HAP-1 (cell line): Measurements from ENCODE around the gene ADPRHL1.
"Not testable (repeated sequence)": the region's sequence is repeated elsewhere in the genome, so short reads cannot be mapped to it uniquely, and the experiment has no call there.

ENCODE experiments used
- DNase-seq, 2 experiments: peaks; one replicate each; pipeline ENCODE4 v3.0.0-alpha.2; 2016 to 2020; ENCODE audit warnings: low spot score in 2 of 2
- H3K27me3 ChIP-seq: fragments of 250-450 bp; sonication (Bioruptor Pico); 2 replicates; pipeline ENCODE4 v1.5.1; 2020; ENCODE audit warnings: low read depth, mild to moderate bottlenecking, moderate library complexity
- H3K36me3 ChIP-seq: fragments of 250-450 bp; sonication (Bioruptor Pico); replicated peaks from 2 replicates; pipeline ENCODE4 v1.5.1; 2020; ENCODE audit warnings: mild to moderate bottlenecking
- H3K4me1 ChIP-seq: fragments of 250-450 bp; sonication (Bioruptor Pico); 2 replicates; pipeline ENCODE4 v1.5.1; 2020; ENCODE audit warnings: mild to moderate bottlenecking
- H3K4me3 ChIP-seq: fragments of 250-450 bp; sonication (Bioruptor Pico); 2 replicates; pipeline ENCODE4 v1.5.1; 2020; ENCODE audit warnings: mild to moderate bottlenecking, moderate library complexity
- H3K9me3 ChIP-seq: fragments of 250-450 bp; sonication (Bioruptor Pico); 2 replicates; pipeline ENCODE4 v1.5.1; 2020; ENCODE audit warnings: mild to moderate bottlenecking, moderate library complexity
- in situ Hi-C: fragments of 300-500 bp; cut with MboI; formaldehyde crosslinking; loops from 3 replicates; pipeline ENCODE4 v1.14.3; 2020; ENCODE audit warnings: low sequenced_read_pairs, inconsistent platforms, mixed read lengths

ADPRHL1 gene

GRCh38 chr13:113446488-113446854 is 6.8 kb downstream of the ADPRHL1 start:
- no peaks in the 10 kb centered on the region; the same call in 1 of the 2 replicates for H3K36me3 ChIP-seq
- DNase-seq, result no peak
- peaks cover 6% of the 10 kb centered on the region; the same call in 1 of the 2 replicates for H3K4me1 ChIP-seq
- H3K4me3 ChIP-seq, result no peak overlapping the region
- H3K9me3 ChIP-seq, result no peaks in the 10 kb centered on the region
- in situ Hi-C loops, result no loop called here
- H3K27me3 ChIP-seq, result no peaks in the 10 kb centered on the region

- in situ Hi-C loops, result no loop called here
- DNase-seq, result no peak
- no peak overlapping the region for H3K4me3 ChIP-seq
Observed at GRCh38 chr13:113445791-113446487, 7.3 kb downstream of the ADPRHL1 start.

GRCh38 chr13:113443991-113444390 is 9.3 kb downstream of the ADPRHL1 start:
- in situ Hi-C loops, result no loop called here
- Histone ChIP-seq H3K36me3 (no peaks in the 10 kb centered on the region; the same call in 1 of the 2 replicates), H3K9me3 (no peaks in the 10 kb centered on the region), H3K4me3 (no peak overlapping the region), H3K4me1 (no peaks in the 10 kb centered on the region; the same call in 1 of the 2 replicates), H3K27me3 (no peaks in the 10 kb centered on the region)
- DNase-seq, result no peak

More at GRCh38 chr13:113445791-113446487, 7.3 kb downstream of the ADPRHL1 start:
- no peaks in the 10 kb centered on the region for H3K9me3 ChIP-seq
- H3K4me1 ChIP-seq, result peaks cover 6% of the 10 kb centered on the region; the same call in 1 of the 2 replicates
- H3K27me3 ChIP-seq, result no peaks in the 10 kb centered on the region
- H3K36me3 ChIP-seq, result no peaks in the 10 kb centered on the region; the same call in 1 of the 2 replicates

- in situ Hi-C loops, result no loop called here
- no peak for DNase-seq
Observed at GRCh38 chr13:113442985-113443362, 10.3 kb downstream of the ADPRHL1 start.

GRCh38 chr13:113442354-113442984 is 10.8 kb downstream of the ADPRHL1 start:
- H3K36me3 ChIP-seq, result no peaks in the 10 kb centered on the region; the same call in 1 of the 2 replicates
- no peaks in the 10 kb centered on the region for H3K9me3 ChIP-seq
- no peaks in the 10 kb centered on the region for H3K27me3 ChIP-seq
- H3K4me1 ChIP-seq, result no peaks in the 10 kb centered on the region
- DNase-seq, result no peak
- in situ Hi-C loops, result no loop called here
- no peak overlapping the region for H3K4me3 ChIP-seq

More at GRCh38 chr13:113442985-113443362, 10.3 kb downstream of the ADPRHL1 start:
- H3K4me1 ChIP-seq, result no peaks in the 10 kb centered on the region
- no peaks in the 10 kb centered on the region; the same call in 1 of the 2 replicates for H3K36me3 ChIP-seq
- no peak overlapping the region for H3K4me3 ChIP-seq
- H3K27me3 ChIP-seq, result no peaks in the 10 kb centered on the region
- no peaks in the 10 kb centered on the region for H3K9me3 ChIP-seq

- no peaks in the 10 kb centered on the region for H3K36me3 ChIP-seq
- no peak for DNase-seq
- no peaks in the 10 kb centered on the region for H3K9me3 ChIP-seq
- no peaks in the 10 kb centered on the region for H3K4me1 ChIP-seq
- H3K4me3 ChIP-seq, result no peak overlapping the region
- H3K27me3 ChIP-seq, result no peaks in the 10 kb centered on the region
- in situ Hi-C loops, result no loop called here
Observed at GRCh38 chr13:113441661-113442060, 11.6 kb downstream of the ADPRHL1 start.

- no peaks in the 10 kb centered on the region for H3K9me3 ChIP-seq
- H3K27me3 ChIP-seq, result no peaks in the 10 kb centered on the region
- in situ Hi-C loops, result no loop called here
- no peak overlapping the region for H3K4me3 ChIP-seq
- no peaks in the 10 kb centered on the region for H3K36me3 ChIP-seq
- no peak for DNase-seq
- H3K4me1 ChIP-seq, result no peaks in the 10 kb centered on the region
Observed at GRCh38 chr13:113437408-113438010, 15.8 kb downstream of the ADPRHL1 start.

- H3K4me3 ChIP-seq, H3K4me1 ChIP-seq, DNase-seq, in situ Hi-C loops, H3K27me3 ChIP-seq, H3K36me3 ChIP-seq, H3K9me3 ChIP-seq: not testable (repeated sequence)
Observed at GRCh38 chr13:113436866-113437265, 16.4 kb downstream of the ADPRHL1 start.

GRCh38 chr13:113435907-113436306 is 17.4 kb downstream of the ADPRHL1 start:
- H3K36me3 ChIP-seq, H3K27me3 ChIP-seq, H3K4me3 ChIP-seq, in situ Hi-C loops, H3K9me3 ChIP-seq, H3K4me1 ChIP-seq, DNase-seq: not testable (repeated sequence)

- Histone ChIP-seq H3K4me1 (no peaks in the 10 kb centered on the region), H3K36me3 (no peaks in the 10 kb centered on the region), H3K4me3 (no peak overlapping the region), H3K9me3 (no peaks in the 10 kb centered on the region), H3K27me3 (no peaks in the 10 kb centered on the region)
- no peak for DNase-seq
- in situ Hi-C loops, result no loop called here
Observed at GRCh38 chr13:113433391-113433916, 19.8 kb downstream of the ADPRHL1 start.

GRCh38 chr13:113432506-113433270 is 20.6 kb downstream of the ADPRHL1 start:
- no peak for DNase-seq
- H3K4me1 ChIP-seq, result no peaks in the 10 kb centered on the region
- H3K36me3 ChIP-seq, result no peaks in the 10 kb centered on the region
- H3K27me3 ChIP-seq, result no peaks in the 10 kb centered on the region
- H3K9me3 ChIP-seq, result no peaks in the 10 kb centered on the region
- in situ Hi-C loops, result no loop called here
- no peak overlapping the region for H3K4me3 ChIP-seq

GRCh38 chr13:113431171-113431570 is 22.1 kb downstream of the ADPRHL1 start:
- Histone ChIP-seq H3K4me3 (no peak overlapping the region), H3K4me1 (no peaks in the 10 kb centered on the region), H3K36me3 (no peaks in the 10 kb centered on the region), H3K9me3 (no peaks in the 10 kb centered on the region), H3K27me3 (no peaks in the 10 kb centered on the region)
- in situ Hi-C loops, result no loop called here
- DNase-seq, result no peak

- Histone ChIP-seq H3K27me3 (no peaks in the 10 kb centered on the region), H3K4me3 (no peak overlapping the region), H3K9me3 (no peaks in the 10 kb centered on the region), H3K4me1 (no peaks in the 10 kb centered on the region), H3K36me3 (no peaks in the 10 kb centered on the region)
- in situ Hi-C loops, result no loop called here
- no peak for DNase-seq
Observed at GRCh38 chr13:113430378-113431110, 22.7 kb downstream of the ADPRHL1 start.
